Neural crest cell (in vitro differentiated cells): ENCODE measurements around the gene PRRG2. TPM values are rescaled to one million over a fixed set of nuclear protein-coding genes. Genes with fewer than 3 reads are reported as not detected.

Experiments used
- DNase-seq: peaks from one replicate; pipeline ENCODE4 v3.0.0; 2021; ENCODE audit warnings: low read depth, mixed read lengths, low spot score
- H3K27ac Mint-ChIP-seq: one replicate; pipeline ENCODE4 v1.8.0; 2021; ENCODE audit warnings: mild to moderate bottlenecking, mixed read lengths; ENCODE audit not compliant: unreplicated experiment
- H3K27me3 Mint-ChIP-seq: 2 replicates; pipeline ENCODE4 v1.8.0; 2021; ENCODE audit warnings: low read depth, mild to moderate bottlenecking, mixed read lengths
- H3K36me3 Mint-ChIP-seq: 2 replicates; pipeline ENCODE4 v1.8.0; 2021; ENCODE audit warnings: low read depth, mild to moderate bottlenecking, mixed read lengths
- H3K4me1 Mint-ChIP-seq: 2 replicates; pipeline ENCODE4 v1.8.0; 2021; ENCODE audit warnings: mixed read lengths
- H3K4me3 Mint-ChIP-seq: one replicate; pipeline ENCODE4 v1.8.0; 2021; ENCODE audit warnings: mild to moderate bottlenecking, mixed read lengths
- H3K9me3 Mint-ChIP-seq: 2 replicates; pipeline ENCODE4 v1.8.0; 2021; ENCODE audit warnings: mixed read lengths
- CTCF ChIP-seq: fragments of 200-600 bp; sonication (generic); conservative IDR thresholded peaks from 2 replicates; pipeline ENCODE4 v1.5.0; 2021; ENCODE audit warnings: antibody characterized with exemption, mild to moderate bottlenecking
- total RNA-seq: library from RNA; stranded (reverse); gene quantifications from 2 replicates; pipeline ENCODE4 v1.2.1, GENCODE V29; 2021

PRRG2 gene
- total RNA-seq, 1 donor from 2014 or later: 1.0 TPM

GRCh38 chr19:49590071-49590970 lies 9.2 kb downstream of the PRRG2 start:
- Mint-ChIP-seq H3K4me3 (peak overlapping the region; percentile 90), H3K36me3 (peaks cover 3% of the 10 kb centered on the region), H3K4me1 (peaks cover 27% of the 10 kb centered on the region), H3K27me3 (peaks cover 5% of the 10 kb centered on the region), H3K9me3 (no peaks in the 10 kb centered on the region), H3K27ac (peak overlapping the region; percentile 75)
- DNase-seq: peak; percentile 89
- no peak for TF ChIP-seq CTCF

- H3K27me3 Mint-ChIP-seq: peaks cover 5% of the 10 kb centered on the region
- H3K9me3 Mint-ChIP-seq: no peaks in the 10 kb centered on the region
- no peak for TF ChIP-seq CTCF
- H3K27ac Mint-ChIP-seq: peak within 1 kb of the TSS; percentile 88
- DNase-seq: peak; percentile 50
- peaks cover 3% of the 10 kb centered on the region for H3K36me3 Mint-ChIP-seq
- peak within 1 kb of the TSS; percentile 90 for H3K4me3 Mint-ChIP-seq
- peaks cover 27% of the 10 kb centered on the region for H3K4me1 Mint-ChIP-seq
These were observed 10.0 kb downstream of the PRRG2 start, which contains the start of gene PRR12 for GRCh38 chr19:49590971-49591730. Gene PRR12, plus strand, starts transcription at chr19:49591182. Its CDS starts 473 bp downstream, at chr19:49591655.

- Mint-ChIP-seq H3K9me3 (no peaks in the 10 kb centered on the region), H3K4me1 (peaks cover 27% of the 10 kb centered on the region), H3K36me3 (peaks cover 3% of the 10 kb centered on the region), H3K27ac (peak overlapping the region; percentile 88), H3K27me3 (peaks cover 5% of the 10 kb centered on the region), H3K4me3 (peak overlapping the region; percentile 90)
- DNase-seq: peak; percentile 22
- TF ChIP-seq CTCF: no peak
These were observed 10.8 kb downstream of the PRRG2 start for GRCh38 chr19:49591731-49592485.

GRCh38 chr19:49592486-49593232 lies 11.5 kb downstream of the PRRG2 start:
- H3K27me3 Mint-ChIP-seq: peaks cover 5% of the 10 kb centered on the region
- no peak for TF ChIP-seq CTCF
- peaks cover 3% of the 10 kb centered on the region for H3K36me3 Mint-ChIP-seq
- H3K27ac Mint-ChIP-seq: peak overlapping the region; percentile 88
- peak; percentile 26 for DNase-seq
- peak overlapping the region; percentile 90 for H3K4me3 Mint-ChIP-seq
- H3K4me1 Mint-ChIP-seq: peaks cover 27% of the 10 kb centered on the region
- H3K9me3 Mint-ChIP-seq: no peaks in the 10 kb centered on the region
